HCT116 (cell line): Measurements from ENCODE around the gene CHRNA5.

ENCODE experiments used
- CTCF ChIP-seq, 3 experiments: fragments of 200-600 bp in 1 of 3; sonication (generic) in 1 of 3; IDR thresholded peaks in 2 of 3; conservative IDR thresholded peaks in 1 of 3; 2 replicates each; pipeline ENCODE4 v1.5.1; 2012 to 2017; ENCODE audit warnings: low read depth in 2 of 3, low read length in 2 of 3, antibody characterized with exemption in 1 of 3, borderline replicate concordance in 1 of 3, control low read depth in 1 of 3, mild to moderate bottlenecking in 1 of 3, mixed read lengths in 1 of 3, mixed run types in 1 of 3, moderate library complexity in 1 of 3; ENCODE audit not compliant: insufficient read depth in 1 of 3
- ELF1 ChIP-seq: IDR thresholded peaks from 2 replicates; pipeline ENCODE4 v1.6.1; 2012; ENCODE audit warnings: low read depth, borderline replicate concordance
- EZH2 ChIP-seq: fragments of 200-600 bp; sonication (generic); IDR thresholded peaks from 2 replicates; pipeline ENCODE4 v1.6.1; 2017; ENCODE audit warnings: antibody characterized with exemption, mixed run types
- EZH2phosphoT487 ChIP-seq: fragments of 200-600 bp; IDR thresholded peaks from 2 replicates; pipeline ENCODE4 v1.6.1; 2018; ENCODE audit warnings: antibody characterized with exemption, borderline replicate concordance
- JUND ChIP-seq: IDR thresholded peaks from 2 replicates; pipeline ENCODE4 v1.6.1; 2012
- MAX ChIP-seq: IDR thresholded peaks from 2 replicates; pipeline ENCODE4 v1.6.1; 2012
- POLR2A ChIP-seq: IDR thresholded peaks from 2 replicates; pipeline ENCODE4 v1.7.0; 2011; ENCODE audit warnings: borderline replicate concordance; ENCODE audit not compliant: insufficient read depth, insufficient read length; ENCODE audit errors: extremely low read depth
- POLR2AphosphoS5 ChIP-seq: IDR thresholded peaks from 2 replicates; pipeline ENCODE4 v1.6.1; 2011; ENCODE audit warnings: mild to moderate bottlenecking, low read depth, low read length, moderate library complexity
- RAD21 ChIP-seq: IDR thresholded peaks from 2 replicates; pipeline ENCODE4 v1.6.1; 2012; ENCODE audit warnings: low read depth, mild to moderate bottlenecking
- SIN3A ChIP-seq: IDR thresholded peaks from 2 replicates; pipeline ENCODE4 v1.6.1; 2012; ENCODE audit warnings: low read depth
- TCF7L2 ChIP-seq: IDR thresholded peaks from 2 replicates; pipeline ENCODE4 v1.7.0; 2011; ENCODE audit warnings: borderline replicate concordance, inconsistent platforms; ENCODE audit not compliant: insufficient read depth, insufficient read length; ENCODE audit errors: extremely low read depth
- ZNF274 ChIP-seq: fragments of 200-500 bp; sonication (Bioruptor generic); IDR thresholded peaks from 2 replicates; pipeline ENCODE4 v1.6.1; 2014; ENCODE audit warnings: mild to moderate bottlenecking, low read depth, low read length, inconsistent platforms

- TF ChIP-seq ELF1 (no peak), POLR2A (no peak), MAX (no peak), CTCF (IDR thresholded peaks at IDR 0.05 in 2 of 3, conservative IDR thresholded peaks at IDR 0.05 in 1 of 3; ENCODE audit: borderline replicate concordance in 1 of 3, insufficient read depth in 1 of 3, low read depth in 2 of 3, low read length in 2 of 3) (no peak), EZH2 (no peak), RAD21 (no peak), TCF7L2 (no peak), POLR2AphosphoS5 (no peak), JUND (no peak), SIN3A (no peak), EZH2phosphoT487 (no peak), ZNF274 (no peak)
Observed at GRCh38 chr15:78573416-78573815, 8.1 kb downstream of the CHRNA5 start.
